Activated T-helper 1 cell treated with anti-CD3 and anti-CD28 coated beads, Interleukin-2, amount 50 U/mL, for 16 hours (primary cell): ENCODE results near the gene UFSP2.

Experiments used
- DNase-seq, 2 donors: peaks; one replicate each; pipeline ENCODE4 v3.0.0-alpha.2; 2020; ENCODE audit warnings: low read depth in 1 of 2, low spot score in 1 of 2

The UFSP2 gene

GRCh38 chr4:185429660-185430059 lies 3.9 kb upstream of the UFSP2 start:
- no peak for DNase-seq

GRCh38 chr4:185426960-185427688 lies 1.4 kb upstream of the UFSP2 start:
- no peak for DNase-seq

- no peak for DNase-seq
Measured at GRCh38 chr4:185424905-185425646, 688 bp downstream of the UFSP2 start.

- DNase-seq: no peak
Measured at GRCh38 chr4:185421366-185422124, 4.2 kb downstream of the UFSP2 start.

- DNase-seq: no peak
Measured at GRCh38 chr4:185416955-185417354, 8.8 kb downstream of the UFSP2 start.

GRCh38 chr4:185412412-185412811 lies 13.4 kb downstream of the UFSP2 start:
- DNase-seq: no peak

GRCh38 chr4:185411849-185412248 lies 13.9 kb downstream of the UFSP2 start:
- DNase-seq: no peak

- DNase-seq: no peak
Measured at GRCh38 chr4:185408432-185408831, 17.3 kb downstream of the UFSP2 start.

- DNase-seq: no peak
Measured at GRCh38 chr4:185405296-185405999, 20.3 kb downstream of the UFSP2 start.

- DNase-seq: no peak
Measured at GRCh38 chr4:185404031-185404430, 21.7 kb downstream of the UFSP2 start.

GRCh38 chr4:185399466-185399865 lies 26.3 kb downstream of the UFSP2 start:
- no peak for DNase-seq

GRCh38 chr4:185398618-185399017 lies 27.1 kb downstream of the UFSP2 start:
- no peak for DNase-seq

- DNase-seq: no peak
Measured at GRCh38 chr4:185396724-185397385, 28.9 kb downstream of the UFSP2 start, which contains the start of gene ANKRD37. ANKRD37 (plus strand) TSS chr4:185396841; CDS start chr4:185396924, 83 bp downstream.

GRCh38 chr4:185395956-185396723 lies 29.6 kb downstream of the UFSP2 start:
- DNase-seq: peak; percentile 88 to 96

- DNase-seq: no peak
Measured at GRCh38 chr4:185395238-185395955, 30.4 kb downstream of the UFSP2 start, which contains the start of gene LRP2BP. LRP2BP (minus strand) TSS chr4:185395924; CDS start chr4:185378186, 17,738 bp downstream.

- DNase-seq: no peak
Measured at GRCh38 chr4:185394568-185395237, 31.1 kb downstream of the UFSP2 start.

- no peak for DNase-seq
Measured at GRCh38 chr4:185392156-185392555, 33.6 kb downstream of the UFSP2 start.

GRCh38 chr4:185390941-185391340 lies 34.8 kb downstream of the UFSP2 start:
- DNase-seq: no peak
